ENCODE results near the gene MRC2. TPM values are rescaled to one million over a fixed set of nuclear protein-coding genes. Genes with fewer than 3 reads are reported as not detected.
"Not testable (repeated sequence)": the region's sequence is repeated elsewhere in the genome, so short reads cannot be mapped to it uniquely, and the experiment has no call there.

Gene MRC2
- total RNA-seq, 2 experiments from 2014 or later, result 0.61 to 4.7 TPM

DNA sequence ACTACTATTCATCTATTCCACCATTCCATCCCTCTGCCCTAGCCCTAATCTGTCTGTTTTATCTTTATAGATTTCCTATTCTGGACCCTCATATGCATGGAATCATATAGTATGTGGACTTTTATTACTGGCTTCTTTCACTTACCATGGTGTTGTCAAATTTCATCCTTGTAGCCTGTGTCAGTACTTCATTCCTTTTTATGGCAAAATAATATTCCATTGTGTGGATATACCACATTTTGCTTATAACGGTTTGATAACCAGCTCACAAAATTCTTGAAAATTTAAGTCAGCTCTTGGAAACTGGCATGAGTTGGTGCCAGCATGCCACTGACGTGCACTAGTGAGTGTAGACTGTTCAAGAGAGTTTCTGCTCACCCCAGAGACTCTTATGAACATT is 30.3 kb upstream of the MRC2 start:
- CTCF ChIA-PET, result no interaction called here
- H3K36me3 Mint-ChIP-seq, result peaks cover 44% of the 10 kb centered on the region
- ATAC-seq (no peak), DNase-seq (no peak)
- H3K4me3 Mint-ChIP-seq, result no peak overlapping the region
- no peak overlapping the region for H3K27ac Mint-ChIP-seq
- H3K27me3 Mint-ChIP-seq, result no peaks in the 10 kb centered on the region
- no peaks in the 10 kb centered on the region for H3K9me3 Mint-ChIP-seq (ENCODE audit: low read depth)
- H3K4me1 Mint-ChIP-seq, result no peaks in the 10 kb centered on the region

DNA sequence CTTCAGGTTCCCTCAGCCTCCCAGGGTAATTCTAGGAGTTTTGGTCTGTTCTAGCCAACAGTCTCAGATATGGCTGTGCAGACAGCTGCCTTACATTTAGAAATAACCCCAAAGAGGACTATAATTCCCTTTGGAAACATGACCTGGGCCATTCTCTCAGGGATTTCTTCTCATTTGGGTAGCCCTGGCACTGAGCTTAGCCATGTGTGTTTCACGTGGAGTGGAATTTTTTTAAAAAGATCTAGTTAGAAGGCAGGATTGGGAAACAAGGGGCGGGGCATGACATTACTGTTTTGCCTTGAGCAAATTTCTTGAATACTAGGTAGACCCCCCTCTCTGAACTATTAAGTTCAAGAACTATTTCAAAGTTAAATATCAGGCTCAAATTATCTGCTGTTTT is 29.6 kb upstream of the MRC2 start:
- H3K9me3 Mint-ChIP-seq (ENCODE audit: low read depth), result no peaks in the 10 kb centered on the region

DNA sequence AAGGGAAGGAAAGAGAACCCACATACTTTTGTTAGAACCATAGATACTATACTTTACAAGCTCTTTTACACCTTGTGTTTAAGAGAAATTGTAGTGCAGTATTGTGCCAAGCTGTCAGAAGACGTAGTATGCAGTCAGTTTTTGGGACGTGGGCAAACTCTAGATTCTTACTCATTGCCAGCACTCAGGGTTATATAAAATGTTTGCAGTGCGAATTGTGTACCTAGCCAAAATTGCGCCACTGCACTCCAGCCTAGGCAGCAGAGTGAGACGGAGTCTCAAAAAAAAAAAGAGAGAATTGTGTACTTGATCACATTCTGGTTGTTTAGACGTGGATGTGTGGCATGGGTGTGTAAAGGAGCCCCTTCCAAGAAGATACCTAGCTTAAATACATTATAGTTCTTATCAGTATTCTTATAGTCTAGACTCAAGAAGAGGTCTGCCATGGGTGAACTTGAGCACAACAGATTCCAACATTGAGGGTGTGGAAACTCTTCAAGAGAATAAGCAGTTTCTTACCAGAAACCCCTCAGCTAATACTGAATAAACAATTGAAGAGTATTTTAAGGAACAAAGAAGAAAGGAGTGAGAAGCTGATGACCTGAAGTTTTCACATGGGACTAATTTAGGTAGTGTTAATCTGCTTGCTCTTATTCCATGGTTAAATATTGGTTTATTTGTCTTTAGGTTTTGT is 27.4 kb upstream of the MRC2 start:
- peaks cover 48% of the 10 kb centered on the region for H3K36me3 Mint-ChIP-seq
- H3K27me3 Mint-ChIP-seq, result no peaks in the 10 kb centered on the region
- no peak for DNase-seq
- CTCF ChIA-PET, result interaction anchor here (1.2 kb wide), 1 partner anchor 1066 kb away, joined by 3 read pairs; no protein-coding TSS in a partner anchor
- no peak for ATAC-seq
- no peak overlapping the region for H3K4me3 Mint-ChIP-seq
- H3K9me3 Mint-ChIP-seq (ENCODE audit: low read depth), result no peaks in the 10 kb centered on the region
- no peaks in the 10 kb centered on the region for H3K4me1 Mint-ChIP-seq
- H3K27ac Mint-ChIP-seq, result no peak overlapping the region

More for the DNA sequence above, 29.6 kb upstream of the MRC2 start:
- H3K36me3 Mint-ChIP-seq, result peaks cover 50% of the 10 kb centered on the region
- H3K4me1 Mint-ChIP-seq, result no peaks in the 10 kb centered on the region
- CTCF ChIA-PET, result no interaction called here
- no peak overlapping the region for H3K27ac Mint-ChIP-seq
- DNase-seq, result no peak
- no peak overlapping the region for H3K4me3 Mint-ChIP-seq
- ATAC-seq, result no peak
- no peaks in the 10 kb centered on the region for H3K27me3 Mint-ChIP-seq

DNA sequence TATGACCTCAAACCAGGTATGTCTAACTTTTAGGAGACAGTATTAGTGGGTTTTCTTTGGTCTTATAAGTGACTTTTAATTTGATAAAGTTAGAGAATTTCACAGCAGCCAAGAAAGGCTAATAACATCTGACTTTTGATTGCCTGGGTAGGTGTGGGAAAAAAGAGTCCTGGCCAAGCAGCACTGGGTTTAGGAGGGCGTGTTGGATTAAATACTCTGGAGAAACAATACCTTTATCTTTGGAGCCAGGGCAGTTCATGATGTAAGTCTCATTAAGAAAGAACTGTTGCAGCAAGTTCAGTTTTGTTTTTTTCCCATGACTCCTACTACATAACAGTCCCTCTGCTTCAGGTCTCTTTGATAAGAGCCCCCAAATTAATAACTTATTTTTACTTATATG is 26.7 kb upstream of the MRC2 start:
- Mint-ChIP-seq H3K9me3 (ENCODE audit: low read depth) (no peaks in the 10 kb centered on the region), H3K4me1 (no peaks in the 10 kb centered on the region), H3K27ac (no peak overlapping the region), H3K27me3 (no peaks in the 10 kb centered on the region), H3K4me3 (no peak overlapping the region), H3K36me3 (peaks cover 44% of the 10 kb centered on the region)
- DNase-seq (no peak), ATAC-seq (no peak)
- CTCF ChIA-PET, result no interaction called here

DNA sequence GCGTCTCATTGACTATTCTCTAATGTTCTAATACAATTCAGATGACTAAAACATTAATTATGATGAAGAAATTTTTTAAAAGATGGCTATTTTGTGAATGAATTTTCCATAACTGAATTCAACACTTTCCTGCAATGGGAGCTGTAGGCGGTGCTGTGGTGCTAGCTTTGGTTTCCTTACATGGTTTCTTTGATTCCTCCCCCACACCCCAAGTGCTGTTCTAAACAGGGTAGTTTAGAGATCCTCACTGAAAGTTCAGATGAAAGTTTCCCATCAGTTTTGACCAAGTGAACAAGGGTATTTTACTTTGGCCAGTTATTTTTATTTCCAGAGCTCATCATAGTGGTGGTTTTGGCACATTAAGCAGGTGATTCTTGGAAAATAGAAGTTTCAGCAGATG is 26.0 kb upstream of the MRC2 start:
- Mint-ChIP-seq H3K4me1 (no peaks in the 10 kb centered on the region), H3K36me3 (peaks cover 42% of the 10 kb centered on the region), H3K27me3 (no peaks in the 10 kb centered on the region), H3K9me3 (ENCODE audit: low read depth) (no peaks in the 10 kb centered on the region), H3K27ac (no peak overlapping the region), H3K4me3 (no peak overlapping the region)
- DNase-seq (no peak), ATAC-seq (no peak)
- CTCF ChIA-PET, result no interaction called here

DNA sequence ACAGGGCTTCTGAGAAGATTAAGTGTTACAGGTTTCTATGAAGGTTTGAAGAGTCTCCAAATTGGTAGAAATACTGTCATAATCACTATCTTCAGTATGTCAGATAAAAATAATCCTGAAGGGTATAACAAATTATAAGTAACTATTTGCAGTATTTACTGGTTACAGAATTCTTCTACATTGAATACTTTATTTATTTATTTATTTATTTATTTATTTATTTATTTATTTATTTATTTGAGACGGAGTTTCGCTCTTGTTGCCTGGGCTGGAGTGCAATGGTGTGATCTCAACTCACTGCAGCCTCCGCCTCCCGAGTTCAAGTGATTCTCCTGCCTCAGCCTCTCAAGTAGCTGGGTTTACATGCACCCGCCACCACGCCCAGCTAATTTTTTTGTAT is 23.7 kb upstream of the MRC2 start:
- H3K4me1 Mint-ChIP-seq; H3K27ac Mint-ChIP-seq; H3K4me3 Mint-ChIP-seq; H3K27me3 Mint-ChIP-seq; ATAC-seq; CTCF ChIA-PET; H3K9me3 Mint-ChIP-seq (ENCODE audit: low read depth); DNase-seq: not testable (repeated sequence)
- H3K36me3 Mint-ChIP-seq, result peaks cover 42% of the 10 kb centered on the region

DNA sequence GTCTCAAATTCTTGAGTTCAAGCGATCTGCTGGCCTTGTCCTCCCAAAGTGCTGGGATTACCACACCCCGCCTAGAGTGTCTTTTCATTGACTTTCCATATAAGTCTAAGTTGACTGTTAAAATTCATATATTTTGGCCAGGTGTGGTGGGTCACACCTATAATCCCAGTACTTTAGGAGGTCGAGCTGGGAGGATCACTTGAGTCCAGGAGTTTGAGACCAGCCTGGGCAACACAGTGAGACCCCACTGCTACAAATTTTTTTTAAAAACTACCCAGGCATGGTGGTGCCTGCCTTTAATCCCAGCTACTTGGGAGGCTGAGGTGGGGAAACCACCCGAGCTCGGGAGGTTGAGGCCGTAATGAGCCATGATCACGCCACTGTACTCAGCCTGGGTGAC is 21.9 kb upstream of the MRC2 start:
- no peak for DNase-seq
- no peaks in the 10 kb centered on the region for H3K9me3 Mint-ChIP-seq (ENCODE audit: low read depth)
- peaks cover 44% of the 10 kb centered on the region for H3K36me3 Mint-ChIP-seq
- CTCF ChIA-PET, result no interaction called here
- peaks cover 4% of the 10 kb centered on the region for H3K4me1 Mint-ChIP-seq
- ATAC-seq, result no peak
- no peaks in the 10 kb centered on the region for H3K27me3 Mint-ChIP-seq
- H3K4me3 Mint-ChIP-seq, result no peak overlapping the region
- no peak overlapping the region for H3K27ac Mint-ChIP-seq

DNA sequence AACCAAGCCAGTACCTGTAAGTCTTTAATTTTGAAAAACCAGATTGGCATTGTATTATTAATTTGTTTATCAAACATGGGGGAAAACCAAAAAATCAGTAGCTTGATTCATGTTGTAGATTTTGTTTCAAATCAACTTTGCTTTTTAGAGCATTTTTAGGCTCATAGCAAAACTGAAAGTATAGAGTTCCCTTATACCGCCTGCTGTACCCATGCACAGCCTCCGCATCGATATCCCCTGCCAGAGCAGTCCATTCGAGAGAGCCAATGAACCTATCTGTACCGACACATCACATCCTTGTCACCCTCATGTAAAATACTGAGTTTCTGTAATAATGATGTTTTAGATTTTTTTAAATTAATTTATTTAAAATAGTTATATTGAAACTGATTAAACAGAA is 16.2 kb upstream of the MRC2 start:
- Mint-ChIP-seq H3K9me3 (ENCODE audit: low read depth) (no peaks in the 10 kb centered on the region), H3K27ac (peak overlapping the region; percentile 56), H3K4me3 (peak overlapping the region; percentile 21), H3K27me3 (no peaks in the 10 kb centered on the region), H3K4me1 (peaks cover 18% of the 10 kb centered on the region), H3K36me3 (peaks cover 52% of the 10 kb centered on the region)
- DNase-seq (no peak), ATAC-seq (peak; percentile 68)
- CTCF ChIA-PET, result interaction anchor here (1.3 kb wide), 1 partner anchor 20 kb away, joined by 4 read pairs; no protein-coding TSS in a partner anchor

DNA sequence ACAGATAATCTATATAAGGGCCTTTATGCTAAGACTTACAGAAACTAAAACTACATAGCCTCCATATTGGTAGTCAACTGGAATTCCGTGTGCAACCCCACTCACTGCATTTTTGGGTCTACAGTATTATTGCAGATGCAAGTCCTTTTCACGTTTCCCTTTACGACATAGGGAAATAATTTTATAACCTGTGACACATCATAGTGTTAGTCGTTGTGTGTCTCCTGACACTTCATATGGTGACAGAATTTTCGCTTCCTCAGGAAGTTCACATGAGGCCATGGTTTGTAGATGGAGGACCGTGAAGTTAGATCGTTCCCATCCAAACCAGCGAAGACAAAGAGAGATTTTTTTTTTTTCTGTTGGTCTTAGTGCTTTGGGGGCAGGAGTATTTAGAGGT is 15.7 kb upstream of the MRC2 start:
- peak overlapping the region; percentile 19 for H3K27ac Mint-ChIP-seq
- peaks cover 18% of the 10 kb centered on the region for H3K4me1 Mint-ChIP-seq

DNA sequence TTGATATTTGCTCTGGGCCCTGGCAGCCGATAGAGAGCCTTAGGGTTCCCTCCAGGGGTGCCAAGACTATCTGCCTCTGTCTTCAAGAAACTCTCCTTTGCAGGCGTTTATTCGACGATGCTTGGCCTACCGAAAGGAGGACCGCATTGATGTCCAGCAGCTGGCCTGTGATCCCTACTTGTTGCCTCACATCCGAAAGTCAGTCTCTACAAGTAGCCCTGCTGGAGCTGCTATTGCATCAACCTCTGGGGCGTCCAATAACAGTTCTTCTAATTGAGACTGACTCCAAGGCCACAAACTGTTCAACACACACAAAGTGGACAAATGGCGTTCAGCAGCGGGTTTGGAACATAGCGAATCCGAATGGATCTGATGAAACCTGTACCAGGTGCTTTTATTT is 15.2 kb upstream of the MRC2 start:
- CTCF ChIA-PET; DNase-seq; ATAC-seq; H3K4me3 Mint-ChIP-seq; H3K27me3 Mint-ChIP-seq; H3K27ac Mint-ChIP-seq; H3K9me3 Mint-ChIP-seq (ENCODE audit: low read depth): not testable (repeated sequence)
- Mint-ChIP-seq H3K4me1 (peaks cover 18% of the 10 kb centered on the region), H3K36me3 (peaks cover 46% of the 10 kb centered on the region)

More for the DNA sequence above, 15.7 kb upstream of the MRC2 start:
- DNase-seq (no peak), ATAC-seq (no peak)
- no peaks in the 10 kb centered on the region for H3K9me3 Mint-ChIP-seq (ENCODE audit: low read depth)
- CTCF ChIA-PET, result no interaction called here
- no peak overlapping the region for H3K4me3 Mint-ChIP-seq
- H3K27me3 Mint-ChIP-seq, result no peaks in the 10 kb centered on the region
- H3K36me3 Mint-ChIP-seq, result peaks cover 49% of the 10 kb centered on the region

DNA sequence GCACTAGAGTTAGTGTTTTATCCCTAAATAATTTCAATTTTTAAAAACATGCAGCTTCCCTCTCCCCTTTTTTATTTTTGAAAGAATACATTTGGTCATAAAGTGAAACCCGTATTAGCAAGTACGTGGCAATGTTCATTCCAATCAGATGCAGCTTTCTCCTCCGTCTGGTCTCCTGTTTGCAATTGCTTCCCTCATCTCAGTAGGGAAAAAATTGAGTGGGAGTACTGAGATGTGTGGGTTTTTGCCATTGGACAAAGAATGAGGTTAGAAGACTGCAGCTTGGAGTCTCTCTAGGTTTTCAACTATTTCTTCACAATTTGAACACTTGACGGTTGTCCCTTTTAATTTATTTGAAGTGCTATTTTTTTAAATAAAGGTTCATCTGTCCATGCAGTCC is 14.4 kb upstream of the MRC2 start:
- H3K27me3 Mint-ChIP-seq; DNase-seq; CTCF ChIA-PET; H3K9me3 Mint-ChIP-seq (ENCODE audit: low read depth); H3K27ac Mint-ChIP-seq; ATAC-seq; H3K4me3 Mint-ChIP-seq: not testable (repeated sequence)
- Mint-ChIP-seq H3K36me3 (peaks cover 41% of the 10 kb centered on the region), H3K4me1 (peaks cover 18% of the 10 kb centered on the region)

DNA sequence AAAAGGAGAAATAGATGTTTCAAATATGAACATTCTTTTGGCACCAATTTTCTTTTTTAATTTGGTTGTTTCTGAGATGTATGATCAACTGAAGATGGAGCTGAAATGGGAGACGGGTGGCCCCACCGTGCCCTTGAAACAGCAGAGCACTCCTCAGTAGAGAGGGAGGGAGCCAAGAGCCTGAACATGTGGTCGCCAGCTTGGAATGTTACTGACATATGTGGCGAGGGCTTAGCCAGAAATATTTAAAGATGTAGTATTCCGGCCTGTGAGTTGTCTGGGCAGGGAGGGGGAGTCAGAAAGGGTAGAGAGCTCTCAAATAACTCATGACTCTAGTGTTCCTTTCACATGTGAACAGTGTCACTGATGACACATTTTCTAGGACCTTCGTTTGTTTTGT is 13.3 kb upstream of the MRC2 start:
- CTCF ChIA-PET, result no interaction called here
- Mint-ChIP-seq H3K27ac (no peak overlapping the region), H3K4me1 (peaks cover 18% of the 10 kb centered on the region), H3K9me3 (ENCODE audit: low read depth) (no peaks in the 10 kb centered on the region), H3K36me3 (peaks cover 37% of the 10 kb centered on the region), H3K27me3 (no peaks in the 10 kb centered on the region), H3K4me3 (no peak overlapping the region)
- DNase-seq (no peak), ATAC-seq (no peak)

DNA sequence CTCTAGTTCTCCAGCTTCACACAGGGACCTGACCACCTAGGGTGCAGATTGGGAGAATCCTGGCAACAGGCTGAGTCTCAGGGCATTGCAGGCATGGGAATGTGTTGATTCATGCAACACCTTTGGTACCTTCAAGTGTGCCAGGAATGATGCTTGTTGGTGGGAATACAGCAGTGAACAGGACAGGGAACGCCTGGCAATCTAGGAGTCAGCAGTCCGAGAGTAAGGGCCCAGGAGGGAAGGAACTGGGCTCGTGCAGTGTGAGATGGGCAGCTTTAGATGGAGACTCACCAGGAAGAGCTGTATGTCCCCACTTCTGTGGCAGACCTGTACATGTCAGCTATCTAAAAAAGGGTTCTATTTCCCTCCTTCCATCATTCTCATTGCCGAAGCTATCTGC is 12.0 kb upstream of the MRC2 start:
- DNase-seq, result no peak
- no peak for ATAC-seq
- Mint-ChIP-seq H3K36me3 (peaks cover 27% of the 10 kb centered on the region), H3K9me3 (ENCODE audit: low read depth) (no peaks in the 10 kb centered on the region), H3K27ac (no peak overlapping the region), H3K27me3 (no peaks in the 10 kb centered on the region), H3K4me3 (no peak overlapping the region), H3K4me1 (peaks cover 14% of the 10 kb centered on the region)
- CTCF ChIA-PET, result no interaction called here

DNA sequence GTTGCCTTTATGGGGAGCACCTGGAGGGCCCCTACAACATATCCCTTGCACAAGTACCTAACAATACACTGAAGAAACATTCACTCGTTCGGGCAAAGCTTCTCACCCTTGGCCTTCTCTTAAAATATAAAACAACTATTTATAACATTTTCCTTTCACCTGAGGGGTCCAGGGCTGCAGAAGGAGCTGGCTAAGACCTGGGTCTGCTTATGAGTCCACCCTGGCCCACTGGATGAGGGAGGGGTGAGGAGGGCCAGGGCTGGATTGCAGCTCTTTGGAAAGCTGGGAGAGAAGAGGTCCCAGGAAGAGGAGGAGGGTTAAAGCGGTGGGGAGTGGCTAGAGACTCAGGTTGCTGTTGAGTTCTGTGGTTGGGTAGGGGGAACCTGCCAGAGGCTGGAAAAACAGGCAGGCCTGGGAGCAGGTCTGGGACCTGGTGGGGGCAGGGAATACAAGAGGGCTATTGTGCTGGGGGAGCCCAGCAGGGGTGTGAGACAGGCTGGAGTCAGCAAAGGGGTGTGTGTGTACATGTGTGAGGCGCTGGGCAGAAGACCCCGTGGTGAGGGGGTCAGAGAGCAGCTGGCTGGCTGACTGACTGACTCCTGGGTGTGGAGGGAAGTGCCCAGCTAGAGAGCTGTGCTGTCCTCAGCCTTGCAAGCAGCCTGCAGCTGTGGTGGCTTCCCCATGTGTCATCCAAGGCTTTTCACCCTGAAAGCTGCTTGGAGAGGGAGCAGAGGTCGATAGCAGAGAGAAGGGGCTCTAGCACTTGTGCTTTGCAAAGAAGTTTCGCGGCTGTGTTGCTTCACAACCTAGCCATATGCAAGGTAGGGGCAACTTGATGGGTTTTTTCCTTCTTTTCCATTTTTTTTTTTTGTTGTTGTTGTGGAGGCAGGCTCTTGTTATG is 10.2 kb upstream of the MRC2 start:
- CTCF ChIA-PET, result no interaction called here
- ATAC-seq (no peak), DNase-seq (no peak)
- Mint-ChIP-seq H3K27me3 (no peaks in the 10 kb centered on the region), H3K9me3 (ENCODE audit: low read depth) (no peaks in the 10 kb centered on the region), H3K36me3 (peaks cover 12% of the 10 kb centered on the region), H3K27ac (no peak overlapping the region), H3K4me3 (no peak overlapping the region), H3K4me1 (peaks cover under 1% of the 10 kb centered on the region)
